ENCODE measurements around the gene PRSS38.

- TF ChIP-seq CTCF (IDR thresholded peaks at IDR 0.05), result no peak
- no peak for TF ChIP-seq POLR2A (IDR thresholded peaks at IDR 0.05)
Measured at GRCh38 chr1:227883073-227883520, 67.6 kb downstream of the PRSS38 start.

Data from esophagus squamous epithelium (tissue), 4 donors.